Measurements from ENCODE around the gene FAM163B. TPM values are rescaled to one million over a fixed set of nuclear protein-coding genes. Genes with fewer than 3 reads are reported as not detected.
"Not testable (repeated sequence)": the region's sequence is repeated elsewhere in the genome, so short reads cannot be mapped to it uniquely, and the experiment has no call there.

Gene FAM163B
- polyA plus RNA-seq, 1 donor: not detected

DNA sequence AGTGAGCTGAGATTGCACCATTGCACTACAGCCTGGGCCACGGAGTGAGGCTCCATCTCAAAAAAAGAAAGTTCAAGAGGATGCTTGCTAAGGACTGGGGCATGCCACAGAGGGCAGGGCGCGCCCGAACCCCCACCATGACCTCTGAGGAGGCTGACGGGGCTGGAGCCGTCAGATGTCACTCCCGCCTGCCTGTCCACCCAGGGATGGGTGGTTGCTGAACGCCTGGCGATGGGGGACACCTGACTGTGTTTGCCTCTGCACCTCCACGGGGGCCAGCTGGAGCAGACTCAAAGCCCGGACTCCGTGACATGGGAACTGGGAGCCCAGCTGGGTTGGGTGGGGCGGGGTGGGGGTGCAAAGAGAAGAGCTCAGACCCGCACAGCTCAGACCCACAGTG lies 42.8 kb downstream of the FAM163B start:
- DNase-seq: no peak

DNA sequence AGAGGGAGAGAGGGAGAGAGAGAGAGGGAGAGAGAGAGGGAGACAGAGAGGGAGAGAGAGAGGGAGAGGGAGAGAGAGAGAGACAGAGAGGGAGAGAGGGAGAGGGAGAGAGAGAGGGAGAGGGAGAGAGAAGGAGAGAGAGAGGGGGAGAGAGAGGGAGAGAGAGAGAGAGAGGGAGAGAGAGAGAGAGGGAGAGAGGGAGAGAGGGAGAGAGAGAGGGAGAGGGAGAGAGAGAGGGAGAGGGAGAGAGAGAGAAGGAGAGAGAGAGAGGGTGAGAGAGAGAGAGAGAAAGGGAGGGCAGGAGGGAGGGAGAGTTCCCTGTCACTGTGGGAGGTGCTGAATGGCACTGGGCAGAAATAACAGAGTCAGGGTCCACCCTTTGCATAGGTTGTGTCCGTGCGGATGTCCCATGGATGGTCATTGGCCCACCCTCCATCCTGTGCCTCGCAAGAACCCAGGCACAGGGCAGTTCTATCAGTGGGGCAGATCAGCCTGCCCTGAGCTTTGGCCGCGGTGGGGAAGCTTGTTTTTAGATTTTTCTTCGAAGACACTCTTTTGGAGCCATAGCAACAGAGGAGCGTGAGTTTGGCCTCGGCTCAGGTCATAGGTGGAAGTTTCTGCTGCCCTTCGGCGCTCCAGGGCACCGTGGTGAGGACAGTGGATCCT lies 44.6 kb downstream of the FAM163B start:
- DNase-seq: peak; percentile 30

GRCh38 chr9:133563814-133564213 lies 45.4 kb downstream of the FAM163B start:
- DNase-seq: not testable (repeated sequence)

DNA sequence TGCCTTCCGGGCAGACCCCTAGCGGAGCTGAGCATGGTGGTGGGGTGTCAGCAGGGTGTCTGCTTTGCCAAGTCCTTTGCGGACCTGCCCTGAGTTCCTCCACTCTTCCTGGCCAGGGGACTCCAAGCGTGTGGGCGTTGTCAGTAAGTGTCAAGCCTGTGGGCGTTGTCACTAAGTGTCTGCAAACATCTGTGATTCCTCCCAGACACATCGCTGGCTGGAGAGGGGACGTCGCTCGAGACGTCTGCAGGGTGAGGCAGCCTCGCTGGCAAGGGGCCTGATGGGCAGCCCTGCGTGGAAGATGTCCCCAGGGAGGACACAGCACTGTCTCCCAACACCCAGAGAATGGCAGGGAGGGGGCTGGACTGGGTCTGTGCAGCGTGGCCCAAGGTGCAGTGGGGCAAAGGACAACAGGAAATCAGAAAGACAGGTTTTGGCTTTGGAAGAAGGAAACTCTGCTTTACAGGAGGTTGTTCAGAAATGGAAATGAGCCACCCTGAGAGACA lies 45.8 kb downstream of the FAM163B start:
- peak; percentile 30 for DNase-seq

DNA sequence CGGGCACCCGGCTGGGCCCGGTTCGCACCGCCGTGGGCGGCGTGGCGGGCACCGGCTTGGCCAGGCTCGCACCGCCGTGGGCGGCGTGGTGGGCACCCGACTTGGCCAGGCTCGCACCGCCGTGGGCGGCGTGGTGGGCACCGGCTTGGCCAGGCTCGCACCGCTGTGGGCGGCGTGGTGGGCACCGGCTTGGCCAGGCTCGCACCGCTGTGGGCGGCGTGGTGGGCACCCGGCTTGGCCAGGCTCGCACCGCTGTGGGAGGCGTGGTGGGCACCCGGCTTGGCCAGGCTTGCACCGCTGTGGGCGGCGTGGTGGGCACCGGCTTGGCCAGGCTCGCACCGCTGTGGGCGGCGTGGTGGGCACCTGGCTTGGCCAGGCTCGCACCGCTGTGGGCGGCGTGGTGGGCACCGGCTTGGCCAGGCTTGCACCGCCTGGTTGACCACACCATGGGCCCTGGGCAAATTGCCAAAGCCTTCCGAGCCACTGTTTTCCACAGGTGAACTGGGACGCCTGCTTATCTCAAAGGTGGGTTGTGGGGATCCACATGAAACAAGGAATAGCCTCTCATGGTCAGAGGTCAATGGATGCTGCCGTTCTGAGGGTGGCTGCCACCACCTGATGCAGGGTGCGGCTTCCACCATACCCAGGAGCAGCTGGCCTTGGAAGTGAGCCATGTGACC lies 46.4 kb downstream of the FAM163B start:
- no peak for DNase-seq

- DNase-seq: no peak
These were observed 47.1 kb downstream of the FAM163B start for GRCh38 chr9:133561976-133562554.

- DNase-seq: no peak
These were observed 48.2 kb downstream of the FAM163B start for GRCh38 chr9:133560944-133561343.

DNA sequence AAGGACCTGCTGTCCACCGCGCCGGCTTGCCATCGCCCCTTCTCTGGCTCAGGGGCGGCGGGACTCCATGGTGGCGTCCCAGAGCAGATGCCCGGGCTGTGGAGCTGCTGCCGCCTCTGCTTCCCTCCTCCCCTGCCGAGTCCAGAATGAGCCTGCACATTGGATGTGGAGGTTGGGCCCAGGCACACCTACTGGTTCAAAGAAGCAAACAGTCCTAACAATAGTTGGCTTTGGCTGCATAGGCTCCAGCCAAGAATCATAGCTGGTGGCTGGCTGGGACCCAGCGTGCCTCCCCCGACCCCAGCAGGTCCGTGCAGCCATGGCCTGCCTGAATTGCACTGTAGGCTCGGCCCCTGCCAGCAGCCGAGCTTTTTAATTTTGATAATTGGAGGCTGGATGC lies 48.9 kb downstream of the FAM163B start:
- no peak for DNase-seq

DNA sequence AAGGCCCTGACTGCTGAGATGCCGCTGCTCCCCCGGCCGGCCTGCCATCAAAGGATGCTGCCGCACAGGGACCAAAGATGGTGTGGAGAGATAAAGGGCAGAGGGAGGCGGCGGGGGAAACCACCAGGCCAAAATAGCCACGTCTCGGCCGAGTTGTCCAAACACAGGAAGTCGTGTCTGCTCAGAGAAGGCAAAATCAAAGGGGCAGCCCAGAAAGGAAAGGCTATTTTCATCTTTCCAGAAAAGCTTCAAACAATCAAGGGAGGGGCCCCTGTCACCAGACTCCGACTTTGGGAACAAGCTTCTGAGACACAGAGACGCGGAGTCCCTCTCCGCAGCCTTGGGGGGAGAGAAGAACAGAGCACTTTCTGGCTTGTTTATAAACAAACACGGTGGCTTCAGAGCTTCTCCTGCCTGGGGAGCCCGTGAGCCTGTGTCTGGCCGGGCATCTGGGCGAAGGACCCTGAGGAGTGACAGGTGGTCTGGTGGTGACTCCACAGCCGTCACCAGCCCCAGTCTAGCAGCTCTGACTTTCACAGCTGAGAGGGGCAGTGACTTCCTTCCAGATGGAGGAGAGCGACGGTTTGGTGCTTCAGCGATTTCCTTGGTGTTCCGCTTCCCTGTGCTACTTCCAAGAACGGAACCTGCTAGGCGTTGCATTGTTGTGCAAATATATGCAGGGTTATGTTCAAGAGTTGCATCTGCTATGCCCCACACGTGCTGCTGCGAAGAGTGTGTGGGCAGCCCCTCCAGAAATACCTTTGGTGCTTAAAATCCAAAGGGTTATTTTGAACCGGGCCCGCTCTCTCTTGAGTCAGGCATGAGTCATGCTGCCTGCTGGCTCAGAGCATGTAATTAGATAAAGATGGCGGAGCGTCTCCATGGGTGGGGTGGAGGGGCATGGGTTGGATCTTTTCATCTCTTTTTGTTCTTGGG lies 50.7 kb downstream of the FAM163B start:
- no peak for DNase-seq

- DNase-seq: no peak
These were observed 51.6 kb downstream of the FAM163B start for GRCh38 chr9:133557581-133557980.

GRCh38 chr9:133556354-133556753 lies 52.8 kb downstream of the FAM163B start:
- DNase-seq: no peak

DNA sequence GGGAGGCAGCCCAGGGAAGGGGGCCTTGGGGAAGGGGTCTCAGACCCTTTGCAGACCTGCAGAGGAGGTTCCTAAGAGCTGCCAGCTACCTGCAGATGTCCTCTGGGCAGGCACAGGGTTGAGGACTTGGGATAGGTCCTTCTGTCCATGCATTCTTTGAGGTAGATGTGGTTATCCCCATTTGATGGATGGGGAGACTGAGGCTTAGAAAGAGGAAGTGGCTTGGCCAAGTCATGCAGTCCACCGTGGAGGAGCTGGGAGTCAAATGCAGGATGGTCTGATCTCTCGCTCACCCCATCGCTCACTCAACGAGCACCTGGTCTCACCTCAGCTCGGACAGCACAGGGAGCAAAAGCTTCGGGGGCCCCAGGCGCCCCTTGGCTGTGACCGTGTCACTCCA lies 54.5 kb downstream of the FAM163B start:
- no peak for DNase-seq

DNA sequence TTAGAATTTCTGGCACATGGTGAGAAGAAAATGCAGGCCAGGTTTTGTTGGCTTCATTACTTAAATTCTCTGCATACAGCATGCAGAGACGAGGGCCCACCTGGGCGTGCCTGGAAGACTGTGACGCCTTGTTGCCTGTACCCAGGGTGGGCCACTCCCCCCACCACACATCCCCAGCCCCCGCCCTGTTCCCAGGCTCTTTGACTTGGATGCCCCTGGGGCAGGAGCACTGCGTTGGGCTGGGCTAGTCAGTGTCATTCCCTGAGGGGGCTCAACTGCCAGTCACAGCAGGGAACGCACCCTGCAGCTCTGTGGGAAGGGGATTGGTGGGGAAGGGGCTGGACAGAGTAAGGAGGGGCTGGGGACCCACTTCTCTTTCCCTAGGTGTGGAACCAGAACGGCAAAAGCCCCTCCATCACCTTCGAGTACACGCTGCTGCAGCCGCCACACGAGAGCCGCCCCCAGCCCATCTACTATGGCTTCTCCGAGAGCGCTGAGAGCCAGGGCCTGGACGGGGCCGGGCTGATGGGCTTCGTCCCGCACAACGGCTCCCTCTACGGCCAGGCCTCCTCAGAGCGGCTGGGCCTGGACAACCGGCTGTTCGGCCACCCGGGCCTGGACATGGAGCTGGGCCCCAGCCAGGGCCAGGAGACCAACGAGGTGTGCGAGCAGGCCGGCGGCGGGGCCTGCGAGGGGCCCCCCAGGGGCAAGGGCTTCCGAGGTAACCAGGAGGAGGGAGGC lies 55.0 kb downstream of the FAM163B start:
- DNase-seq: no peak

DNA sequence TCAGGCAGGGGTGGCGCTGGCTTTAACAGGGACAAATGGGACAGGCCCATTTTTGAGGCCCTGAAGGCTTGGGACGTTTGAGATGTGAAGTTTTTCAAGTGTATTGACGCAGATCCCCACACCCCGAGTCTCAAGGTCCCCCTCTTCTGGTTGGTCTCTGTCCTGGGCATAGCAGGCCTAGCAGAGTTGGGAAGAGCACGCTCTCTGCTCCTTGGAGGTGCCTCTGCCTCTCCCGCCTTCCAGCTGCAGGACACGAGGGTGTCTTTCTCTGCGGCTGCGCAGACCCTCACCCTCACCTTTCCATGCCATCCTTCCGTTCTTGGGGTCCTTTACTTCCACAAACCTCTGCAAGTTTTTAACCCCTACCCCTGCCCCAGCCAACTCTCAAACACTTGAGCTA lies 56.1 kb downstream of the FAM163B start:
- no peak for DNase-seq

DNA sequence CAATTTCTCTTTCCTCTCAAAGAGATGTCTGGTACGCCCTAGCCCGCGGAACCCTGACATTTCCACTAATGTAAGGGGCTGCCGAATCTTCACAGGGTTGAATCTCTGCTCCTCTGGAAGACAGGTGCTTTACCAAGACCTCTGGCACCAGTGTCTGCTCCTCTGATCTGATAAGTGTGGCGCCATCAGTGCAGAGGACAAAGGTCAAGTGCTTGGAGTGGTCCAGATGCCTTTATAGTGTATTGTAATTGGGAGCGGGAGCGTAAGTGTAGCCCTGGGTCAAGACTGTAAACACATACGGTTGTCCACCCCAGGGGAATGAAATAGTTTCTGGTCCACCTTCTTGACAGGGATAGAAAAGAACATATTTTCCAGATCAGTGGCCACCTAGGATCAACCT lies 57.0 kb downstream of the FAM163B start:
- DNase-seq: no peak

DNA sequence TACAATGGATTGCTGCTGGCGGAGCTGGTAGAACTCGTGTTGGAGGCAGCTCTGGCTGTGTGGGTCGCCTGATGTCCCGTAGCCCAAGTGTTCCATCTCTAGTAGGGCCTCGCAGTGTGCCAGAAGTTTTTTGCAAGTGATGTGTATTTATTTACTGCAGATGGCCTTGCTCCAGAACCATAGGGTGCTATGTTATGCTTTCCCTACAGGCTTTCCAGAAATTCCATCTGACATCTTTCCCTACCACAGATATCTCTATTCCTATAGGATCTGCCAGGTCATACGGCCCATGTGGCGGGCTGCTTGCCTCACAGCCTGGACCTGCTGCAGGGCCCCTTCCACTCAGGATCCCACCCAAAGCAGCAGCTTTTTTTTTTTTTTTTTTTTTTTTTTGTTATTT lies 57.7 kb downstream of the FAM163B start:
- no peak for DNase-seq

- no peak for DNase-seq
These were observed 62.1 kb downstream of the FAM163B start for GRCh38 chr9:133547116-133547515.

DNA sequence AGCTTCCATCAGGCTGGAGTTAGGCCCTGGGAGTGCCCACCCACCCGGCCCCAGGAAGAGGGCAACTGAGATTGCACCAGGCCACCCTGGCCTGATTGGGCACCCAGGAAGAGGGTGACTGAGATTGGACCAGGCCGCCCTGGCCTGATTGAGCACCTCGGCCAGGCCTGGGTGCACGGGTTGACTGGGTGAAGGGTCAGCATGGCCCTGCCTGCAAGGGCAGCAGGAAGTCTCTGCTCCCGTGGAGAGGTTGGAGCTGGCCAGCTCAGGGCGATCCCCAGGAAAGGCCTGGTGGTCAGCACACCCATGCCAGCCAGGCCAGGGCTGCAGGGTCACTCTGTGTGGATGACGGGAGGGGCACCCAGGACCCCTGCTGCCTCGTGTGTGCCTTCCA lies 62.9 kb downstream of the FAM163B start:
- no peak for DNase-seq

GRCh38 chr9:133545494-133546286 lies 63.5 kb downstream of the FAM163B start:
- no peak for DNase-seq

DNA sequence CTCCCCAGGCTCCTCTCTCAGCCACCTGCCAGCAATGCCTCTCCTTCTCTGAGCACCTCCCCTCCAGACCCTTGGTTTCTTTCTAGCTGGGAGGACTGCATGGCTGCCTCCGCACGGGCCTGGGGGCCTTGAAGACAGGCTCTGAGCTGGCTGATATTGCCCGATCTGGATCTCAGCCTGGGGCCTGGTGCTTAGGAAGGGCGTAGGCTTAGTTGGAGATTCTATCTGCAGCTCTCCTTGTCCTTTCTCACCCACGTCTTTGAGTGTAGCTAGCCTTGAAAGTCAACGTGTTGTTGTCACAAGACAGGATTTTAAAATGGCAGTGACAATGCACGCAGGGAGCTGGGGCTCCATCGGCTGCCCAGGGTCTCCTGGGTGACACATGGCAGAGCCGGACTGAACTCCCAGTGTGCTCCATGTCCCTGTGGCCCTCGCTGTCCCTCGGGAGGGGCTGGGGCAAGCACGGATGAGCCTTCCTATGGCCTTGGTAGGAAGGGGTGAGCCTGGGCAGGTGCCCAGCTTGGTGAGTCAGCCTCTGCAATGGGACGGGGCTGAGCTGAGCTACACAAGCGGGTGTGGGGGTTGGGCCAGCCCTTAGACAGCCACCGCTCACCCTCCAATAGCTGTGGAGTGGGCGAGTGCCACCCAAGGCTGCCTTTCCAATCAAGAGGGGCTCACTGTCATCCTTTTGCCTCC lies 65.3 kb downstream of the FAM163B start:
- no peak for DNase-seq

GRCh38 chr9:133542002-133542401 lies 67.2 kb downstream of the FAM163B start:
- DNase-seq: no peak

Measured in hindlimb muscle (tissue), 1 donor.